TTC549 (cell line): ENCODE data around the gene SLC6A7.

Experiments
- FAIRE-seq: peaks from 2 replicates; lab custom pipeline; 2012; peaks lifted over from hg19 to GRCh38; lab: Jason Lieb, UNC

SLC6A7 gene

GRCh38 chr5:150156027-150156368 lies 33.9 kb upstream of the SLC6A7 start:
- no peak for FAIRE-seq

GRCh38 chr5:150156540-150156939 lies 33.3 kb upstream of the SLC6A7 start:
- no peak for FAIRE-seq

- FAIRE-seq: no peak
Measured at GRCh38 chr5:150157168-150157567, 32.7 kb upstream of the SLC6A7 start.

- no peak for FAIRE-seq
Measured at GRCh38 chr5:150158170-150158949, 31.5 kb upstream of the SLC6A7 start.

DNA sequence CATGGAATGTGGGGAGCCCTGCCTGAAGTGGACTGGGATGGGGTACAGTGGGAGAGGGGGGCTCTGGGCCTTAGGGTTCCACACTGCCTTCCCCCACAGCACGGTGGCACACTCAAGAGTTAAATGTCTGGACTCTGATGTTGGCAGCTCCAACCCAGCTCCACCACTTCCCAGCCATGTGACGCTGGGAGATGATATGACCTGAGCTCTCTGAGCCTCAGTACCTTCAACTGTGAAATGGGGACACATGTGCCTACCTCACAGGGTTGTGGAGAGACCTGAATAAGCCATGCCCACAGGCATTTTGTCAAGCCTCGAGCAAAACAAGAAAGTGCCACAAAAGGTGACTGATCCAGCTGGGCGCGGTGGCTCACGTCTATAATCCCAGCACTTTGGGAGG lies 30.8 kb upstream of the SLC6A7 start:
- FAIRE-seq: no peak

- no peak for FAIRE-seq
Measured at GRCh38 chr5:150159741-150160179, 30.1 kb upstream of the SLC6A7 start.

DNA sequence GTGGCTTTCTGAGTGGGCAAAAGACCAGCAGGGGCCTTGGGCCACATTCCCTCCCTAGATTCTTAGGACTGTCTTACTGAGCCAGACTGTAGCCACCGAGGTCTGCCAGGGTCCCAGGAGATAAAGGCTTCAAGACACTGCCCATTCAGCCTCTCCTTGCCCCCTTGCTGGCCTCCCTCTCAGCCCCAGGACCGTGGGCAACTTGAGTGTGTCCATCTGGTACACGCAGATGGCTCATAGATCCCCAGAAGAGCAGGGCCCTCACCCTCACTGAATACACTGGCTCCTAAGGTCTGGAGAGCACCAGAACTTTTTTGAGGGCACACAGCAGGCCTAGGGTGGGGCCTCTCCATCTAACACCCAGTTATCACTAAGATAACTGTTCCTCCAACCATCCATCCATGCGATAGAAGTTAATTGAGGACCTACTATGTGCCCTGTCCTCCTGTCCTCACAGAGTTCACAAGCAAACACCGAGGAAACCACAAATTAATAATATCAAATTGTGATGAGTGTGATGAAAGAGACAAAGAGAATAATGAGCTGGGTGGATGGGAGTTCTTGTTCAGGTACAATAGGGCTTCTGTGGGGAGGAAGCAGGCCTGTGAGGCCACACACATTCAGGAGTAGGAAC lies 29.3 kb upstream of the SLC6A7 start:
- no peak for FAIRE-seq

DNA sequence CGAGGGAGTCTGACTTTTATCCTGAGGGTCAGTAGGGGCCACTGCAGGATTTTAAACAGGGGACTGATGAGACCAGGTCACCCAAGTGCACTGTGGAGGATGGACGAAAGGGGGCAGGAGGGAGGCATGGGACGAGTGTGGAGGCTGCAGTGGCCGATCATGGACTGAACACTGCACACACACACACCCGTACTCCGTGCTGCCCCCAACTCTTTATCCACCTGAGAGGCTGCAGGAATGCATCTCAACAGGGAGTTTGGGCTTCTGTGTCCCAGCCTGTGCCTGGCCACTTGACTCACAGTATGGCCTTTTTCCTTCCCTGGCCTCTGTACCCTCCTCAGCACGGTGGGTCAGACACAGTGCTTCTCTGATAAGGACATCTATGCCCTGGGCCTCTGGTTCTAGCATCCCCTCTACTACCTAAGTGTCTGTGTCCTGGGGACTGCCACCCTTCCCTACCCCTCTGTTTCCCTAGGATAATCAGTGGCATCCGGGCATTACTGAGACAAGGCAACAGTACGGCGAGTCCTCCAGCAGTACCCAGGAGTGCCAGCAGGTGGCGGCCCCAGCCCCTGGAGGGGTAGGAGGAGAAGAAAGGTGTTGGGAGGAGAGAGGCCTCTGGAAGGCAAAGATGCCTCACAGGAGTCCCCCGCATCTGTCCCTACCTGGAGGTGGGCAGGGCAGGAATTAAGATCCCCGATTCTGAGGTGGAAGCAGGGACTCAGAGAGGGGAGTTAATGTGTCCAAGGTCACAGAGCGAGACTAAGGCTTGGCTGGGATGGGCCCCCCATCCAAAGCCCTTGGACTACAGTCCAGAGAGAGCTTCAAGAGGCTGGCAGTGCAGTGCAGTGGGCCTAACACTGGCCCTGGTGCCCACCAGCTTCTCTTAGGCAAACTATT lies 28.4 kb upstream of the SLC6A7 start:
- FAIRE-seq: no peak

DNA sequence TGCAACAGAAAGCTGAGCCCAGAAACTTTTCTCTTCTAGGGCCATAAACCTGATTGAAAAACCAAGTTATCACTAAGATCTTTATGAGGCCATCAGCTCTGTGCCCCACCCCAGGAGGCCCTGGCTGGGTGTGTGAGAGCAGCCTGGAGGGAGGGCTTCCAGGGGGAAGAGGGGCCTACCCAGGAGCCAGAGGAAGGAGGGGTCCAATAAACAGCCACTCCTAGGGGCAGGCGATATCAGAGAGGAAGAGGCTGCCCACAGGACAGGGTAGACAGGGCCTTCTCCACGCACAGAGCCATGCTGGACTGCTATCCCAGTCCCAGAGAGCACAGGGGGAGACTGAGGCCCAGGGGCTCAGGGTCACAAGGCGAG lies 27.7 kb upstream of the SLC6A7 start:
- no peak for FAIRE-seq

DNA sequence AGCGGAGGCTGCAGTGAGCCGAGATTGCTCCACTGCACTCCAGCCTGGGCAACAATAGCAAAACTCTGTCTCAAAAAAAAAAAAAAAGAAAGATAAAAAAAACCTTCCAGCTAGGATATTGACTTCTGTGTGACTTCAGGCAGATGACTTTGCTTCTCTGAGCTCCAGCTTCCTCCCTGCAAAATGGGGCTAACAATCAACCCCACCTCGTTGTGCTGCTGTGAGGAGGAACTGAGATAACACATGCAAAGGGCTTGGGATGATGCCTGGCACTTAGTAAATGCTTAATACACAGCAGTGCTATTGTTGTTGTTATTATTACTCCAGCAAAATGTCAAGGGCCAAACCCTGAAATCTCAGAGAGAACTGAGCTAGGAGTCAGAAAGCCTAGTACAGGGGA lies 26.8 kb upstream of the SLC6A7 start:
- no peak for FAIRE-seq

DNA sequence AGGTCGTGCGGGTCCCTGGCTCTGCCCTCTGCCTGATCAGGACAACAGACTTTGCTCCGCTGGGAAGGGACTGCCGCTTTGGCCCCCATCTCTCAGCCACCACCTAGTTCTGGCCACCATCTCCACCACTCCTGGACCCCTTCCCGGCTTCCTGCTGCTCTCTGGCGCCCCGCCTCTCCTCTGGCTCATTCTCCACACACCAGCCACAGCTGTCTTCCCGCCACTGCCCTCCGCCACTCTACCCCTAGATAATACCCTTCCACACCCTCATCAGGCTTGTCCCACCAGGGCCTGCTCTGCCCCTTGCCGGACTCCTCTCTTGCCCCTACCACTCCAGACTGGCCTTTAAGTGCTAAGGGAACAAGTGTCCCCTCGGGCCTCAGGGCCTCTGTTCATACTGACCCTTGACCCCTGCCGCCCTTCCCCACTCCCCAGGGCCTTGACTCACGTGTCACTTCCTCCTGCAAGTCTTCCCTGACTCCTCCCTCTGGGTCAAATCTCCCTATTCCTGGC lies 26.3 kb upstream of the SLC6A7 start:
- no peak for FAIRE-seq

DNA sequence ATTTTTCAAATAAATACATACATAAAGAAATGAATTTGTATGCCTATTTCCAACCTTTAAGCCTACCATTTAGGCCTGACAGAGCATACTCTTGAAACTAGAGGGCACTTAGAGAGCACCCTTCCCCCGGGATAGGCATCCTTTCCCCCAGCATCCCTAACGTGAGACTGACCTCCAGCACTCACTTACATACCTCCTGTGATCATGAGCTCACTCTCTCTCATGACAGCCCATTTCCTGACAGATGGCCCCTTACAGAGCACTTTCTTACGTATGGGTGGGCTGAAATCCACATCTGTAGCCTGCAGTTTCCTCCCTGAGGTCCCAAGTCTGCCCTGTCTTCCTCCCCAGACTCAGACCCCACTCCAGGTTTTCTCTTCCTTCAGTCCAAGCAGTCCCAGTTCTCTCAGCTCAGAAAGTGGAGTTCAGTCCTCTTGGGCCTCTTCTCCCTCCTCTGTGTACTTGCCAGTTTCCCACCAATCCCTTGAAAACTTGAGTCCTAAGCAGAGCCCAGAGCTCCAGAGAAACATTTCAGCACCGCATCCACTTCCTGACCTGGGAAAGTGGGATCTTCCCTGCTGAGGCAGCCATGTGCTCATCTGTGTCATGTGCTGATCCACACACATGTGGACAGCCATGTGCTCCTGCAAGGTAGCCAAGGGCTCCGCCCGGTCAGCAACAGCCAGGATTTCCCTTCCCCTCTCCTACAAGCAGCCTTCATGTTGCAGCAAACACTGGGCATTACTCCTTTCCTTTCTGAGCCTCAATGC lies 25.5 kb upstream of the SLC6A7 start:
- FAIRE-seq: no peak

GRCh38 chr5:150166037-150166649 lies 23.7 kb upstream of the SLC6A7 start:
- FAIRE-seq: no peak

- FAIRE-seq: no peak
Measured at GRCh38 chr5:150166650-150167511, 23.0 kb upstream of the SLC6A7 start, which contains the start of gene CDX1. TSS of gene CDX1 (plus strand) at chr5:150166778. CDS start at chr5:150166877, 99 bp downstream.

DNA sequence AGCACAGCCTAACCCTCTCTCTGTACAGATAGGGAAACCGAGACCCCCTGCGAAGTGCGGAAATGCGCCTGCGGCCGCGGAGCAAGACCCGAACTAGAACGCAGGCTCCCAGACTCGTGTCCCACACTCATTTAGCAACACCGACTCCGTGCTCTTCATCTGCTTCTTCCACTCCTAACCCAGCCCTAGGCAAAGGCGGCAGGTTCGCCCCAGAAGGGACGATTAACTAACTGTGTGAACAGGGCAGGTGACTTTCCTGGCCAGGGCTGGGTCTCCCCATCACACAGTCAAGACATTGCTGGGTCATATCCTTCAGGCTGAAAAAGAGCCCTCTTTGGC lies 22.4 kb upstream of the SLC6A7 start:
- FAIRE-seq: no peak

GRCh38 chr5:150167908-150168307 lies 22.0 kb upstream of the SLC6A7 start:
- FAIRE-seq: no peak

DNA sequence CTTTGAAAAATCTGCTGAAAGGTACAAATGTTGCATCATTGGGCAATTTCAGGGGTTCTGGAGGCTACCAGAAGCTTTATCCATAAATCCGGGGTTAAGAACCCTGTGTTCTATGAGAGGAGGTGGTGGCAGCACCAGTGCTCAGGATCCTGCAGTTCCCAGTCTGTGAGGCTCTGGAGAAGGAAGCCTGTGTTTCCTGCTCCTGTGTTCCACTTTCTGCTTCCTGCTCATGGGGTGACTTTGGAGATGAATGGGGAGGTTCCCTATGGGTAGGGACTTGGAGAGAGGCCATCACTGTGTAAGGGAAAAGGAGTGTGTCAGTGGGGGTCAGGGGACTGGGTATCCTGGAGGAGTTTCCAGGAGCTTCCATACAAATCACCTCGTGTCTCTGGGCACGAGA lies 21.0 kb upstream of the SLC6A7 start:
- no peak for FAIRE-seq

- FAIRE-seq: no peak
Measured at GRCh38 chr5:150172145-150172544, 17.7 kb upstream of the SLC6A7 start.

DNA sequence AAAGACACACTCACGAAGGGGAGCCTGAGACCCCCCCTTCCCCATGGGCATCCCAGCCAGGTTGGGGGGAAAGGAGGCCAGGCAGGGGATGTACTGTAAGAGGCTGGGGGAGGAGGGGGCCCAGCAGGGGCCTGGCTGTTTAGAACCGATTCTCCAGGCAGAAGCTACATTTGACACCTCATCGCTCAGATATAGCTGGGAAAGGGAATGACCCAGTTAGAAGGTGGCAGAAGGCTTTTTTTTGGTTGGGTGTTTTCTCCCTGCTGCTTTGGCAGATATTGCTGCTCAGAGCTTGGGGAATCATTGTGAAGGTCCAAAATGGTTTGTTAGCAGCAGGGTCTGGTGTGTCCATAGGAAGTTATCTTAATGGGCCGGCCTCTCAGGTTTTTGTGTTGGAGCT lies 17.3 kb upstream of the SLC6A7 start:
- no peak for FAIRE-seq

DNA sequence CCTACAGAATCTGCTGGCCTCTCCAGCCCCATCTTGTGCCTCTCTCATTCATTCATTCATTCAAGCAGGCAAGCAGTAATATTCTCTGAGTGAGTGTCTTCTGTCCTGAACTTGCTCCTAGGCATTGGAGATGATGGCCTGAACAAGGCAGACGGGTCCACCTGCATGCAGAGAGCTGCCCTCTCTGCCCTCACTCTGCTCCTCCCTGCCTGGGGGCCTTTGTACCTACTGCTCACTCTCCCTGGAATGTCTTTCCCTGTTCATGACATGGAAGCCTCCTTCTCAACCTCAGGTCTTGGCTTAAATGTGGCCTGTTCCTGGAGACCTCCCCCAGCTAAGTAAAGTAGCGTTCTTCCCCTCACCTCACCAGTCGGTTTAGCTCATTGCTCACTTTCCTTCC lies 16.7 kb upstream of the SLC6A7 start:
- FAIRE-seq: no peak

DNA sequence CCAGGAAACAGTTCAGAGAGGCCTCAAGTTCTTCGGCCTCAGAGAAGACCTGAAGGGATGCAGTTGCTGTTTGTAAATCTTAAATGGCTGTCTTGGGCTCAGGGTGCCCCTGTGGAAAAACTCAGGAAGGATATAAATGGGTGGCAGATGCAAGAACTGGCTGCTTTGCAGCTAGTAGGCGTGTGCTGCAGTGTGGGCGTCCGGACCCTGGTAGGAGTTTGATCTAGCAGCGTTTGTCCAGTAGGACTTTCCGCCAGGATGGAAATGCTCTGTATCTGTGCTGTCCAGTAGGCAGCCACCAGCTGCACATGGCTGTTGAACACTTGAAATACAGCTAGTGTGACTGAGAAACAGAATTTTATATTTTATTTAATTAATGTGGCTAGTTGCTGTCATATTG lies 15.6 kb upstream of the SLC6A7 start:
- no peak for FAIRE-seq
